ENCODE data around the gene SEC22A.

DNA sequence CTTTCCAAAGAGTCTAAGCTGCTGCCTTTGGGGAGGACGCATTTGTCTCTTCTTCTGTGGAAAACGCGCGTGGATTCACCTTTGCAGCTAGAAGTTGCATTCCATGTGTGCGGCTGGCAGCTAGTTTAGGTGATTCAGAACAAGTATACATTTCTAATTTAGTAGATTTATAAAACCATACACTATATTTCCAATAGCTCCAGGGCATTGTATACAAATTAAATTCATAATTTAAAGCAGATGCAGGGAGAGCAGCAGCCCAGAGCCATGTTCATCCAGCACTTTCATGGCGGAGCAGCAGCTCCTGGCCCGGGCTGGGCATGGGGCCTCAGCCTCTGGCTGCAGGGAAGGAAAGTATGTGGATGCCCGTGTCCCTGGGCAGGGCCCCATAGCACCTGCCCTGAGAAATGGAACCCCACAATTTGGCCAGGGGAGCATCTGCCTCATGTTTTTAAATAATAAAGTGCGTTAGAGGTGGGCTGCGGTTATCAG is 42.8 kb upstream of the SEC22A start:
- TF ChIP-seq CTCF (conservative IDR thresholded peaks at IDR 0.05; ENCODE audit: low read length) = no peak
- TF ChIP-seq EZH2phosphoT487 (IDR thresholded peaks at IDR 0.05; ENCODE audit: borderline replicate concordance) = no peak
